ENCODE results near the gene ADRM1.

The ADRM1 gene

GRCh38 chr20:62262064-62262463, 40.7 kb upstream of the ADRM1 start:
- TF ChIP-seq CTCF (IDR thresholded peaks at IDR 0.05; ENCODE audit: low read depth, low read length): no peak
- no peak for DNase-seq (ENCODE audit: extremely low read depth, low read depth)

- no peak for DNase-seq (ENCODE audit: extremely low read depth, low read depth)
- no peak for TF ChIP-seq CTCF (IDR thresholded peaks at IDR 0.05; ENCODE audit: low read depth, low read length)
Observed at GRCh38 chr20:62263396-62263795, 39.4 kb upstream of the ADRM1 start.

- no peak for DNase-seq (ENCODE audit: extremely low read depth, low read depth)
- no peak for TF ChIP-seq CTCF (IDR thresholded peaks at IDR 0.05; ENCODE audit: low read depth, low read length)
Observed at GRCh38 chr20:62265365-62265764, 37.4 kb upstream of the ADRM1 start.

- TF ChIP-seq CTCF (IDR thresholded peaks at IDR 0.05; ENCODE audit: low read depth, low read length): no peak
- DNase-seq (ENCODE audit: extremely low read depth, low read depth): no peak
Observed at GRCh38 chr20:62266340-62266739, 36.5 kb upstream of the ADRM1 start.

GRCh38 chr20:62266851-62267250, 35.9 kb upstream of the ADRM1 start:
- DNase-seq (ENCODE audit: extremely low read depth, low read depth): no peak
- TF ChIP-seq CTCF (IDR thresholded peaks at IDR 0.05; ENCODE audit: low read depth, low read length): no peak

- TF ChIP-seq CTCF (IDR thresholded peaks at IDR 0.05; ENCODE audit: low read depth, low read length): no peak
- DNase-seq (ENCODE audit: extremely low read depth, low read depth): no peak
Observed at GRCh38 chr20:62267543-62267942, 35.3 kb upstream of the ADRM1 start.

GRCh38 chr20:62268228-62268900, 34.4 kb upstream of the ADRM1 start:
- no peak for TF ChIP-seq CTCF (IDR thresholded peaks at IDR 0.05; ENCODE audit: low read depth, low read length)
- DNase-seq (ENCODE audit: extremely low read depth, low read depth): no peak
